Lung (tissue), 12 donors: Measurements from ENCODE around the gene NFATC1. TPM values are rescaled to one million over a fixed set of nuclear protein-coding genes. Genes with fewer than 3 reads are reported as not detected.

Experiments
- ATAC-seq: fragments of 200-7000 bp; cut with Tn5 transposase; one replicate; pipeline ENCODE4 v1.9.1; 2020; ENCODE audit warnings: moderate number of reproducible peaks; ENCODE audit not compliant: insufficient read depth, low FRiP score
- DNase-seq, 3 donors: peaks; one replicate each; pipeline ENCODE4 v3.0.0-alpha.2; 2013 to 2017
- H3K27ac ChIP-seq, 2 donors: one replicate each; pipeline ENCODE4 v1.5.1; 2013; ENCODE audit warnings: mild to moderate bottlenecking in 2 of 2, moderate library complexity in 2 of 2, control low read depth in 1 of 2, inconsistent platforms in 1 of 2, low read depth in 1 of 2, low read length in 1 of 2
- H3K27me3 ChIP-seq, 3 donors: one replicate each; pipeline ENCODE4 v1.5.1; 2013; ENCODE audit warnings: low read length in 2 of 3; ENCODE audit not compliant: control insufficient read depth in 3 of 3, insufficient read depth in 3 of 3
- H3K36me3 ChIP-seq, 4 donors: one replicate each; pipeline ENCODE4 v1.5.1; 2013; ENCODE audit warnings: low read length in 4 of 4, mild to moderate bottlenecking in 1 of 4, moderate library complexity in 1 of 4; ENCODE audit not compliant: control insufficient read depth in 4 of 4, insufficient read depth in 4 of 4
- H3K4me1 ChIP-seq, 5 donors: one replicate each; pipeline ENCODE4 v1.5.1; 2013; ENCODE audit warnings: low read length in 5 of 5, mild to moderate bottlenecking in 2 of 5, moderate library complexity in 1 of 5; ENCODE audit not compliant: control insufficient read depth in 5 of 5, insufficient read depth in 5 of 5
- H3K4me3 ChIP-seq: one replicate; pipeline ENCODE4 v1.5.1; 2013; ENCODE audit warnings: mild to moderate bottlenecking, control low read depth, moderate library complexity
- H3K9ac ChIP-seq, 2 donors: one replicate each; pipeline ENCODE4 v1.5.1; 2013; ENCODE audit warnings: low read length in 2 of 2, control low read depth in 1 of 2; ENCODE audit not compliant: insufficient read depth in 1 of 2
- H3K9me3 ChIP-seq, 4 donors: one replicate each; pipeline ENCODE4 v1.5.1; 2013; ENCODE audit warnings: low read length in 3 of 4, mild to moderate bottlenecking in 1 of 4, moderate library complexity in 1 of 4; ENCODE audit not compliant: control insufficient read depth in 4 of 4, insufficient read depth in 3 of 4
- WGBS, 2 donors: extraction: QIAGEN DNeasy Blood & Tissue Kit; methylation state at CpG; one replicate each; pipeline ENCODE4 v1.1.7; 2013; 5-methylcytosine and 5-hydroxymethylcytosine counted together
- polyA plus RNA-seq, 2 donors: library from polyadenylated mRNA; stranded (reverse); fragments of 200-250 nt; gene quantifications; one replicate each; pipeline ENCODE4 v1.2.1, GENCODE V29; 2013
- total RNA-seq, 2 donors: library from RNA; depleted of rRNA in 1 of 2; stranded (reverse); fragments of >200 nt in 1 of 2; gene quantifications; one replicate each; pipeline ENCODE4 v1.2.1, GENCODE V29; 2014 to 2021
- TF ChIP-seq, protein P1 (sequence below): IDR thresholded peaks from 2 replicates; pipeline ENCODE4 v1.5.1; 2012; ENCODE audit warnings: mild to moderate bottlenecking; ENCODE audit errors: control extremely low read depth, extremely low read depth
- donor health status: control.
- donor health status: control.
- donor health status: Bipolar disorder and iron deficiency.
- donor health status: healthy.
- donor health status: DM: yes; HTN: yes; CAD: no.

NFATC1 gene
- total and polyA plus RNA-seq, 4 donors: 8.6 to 25.5 (median 12.9) TPM

DNA sequence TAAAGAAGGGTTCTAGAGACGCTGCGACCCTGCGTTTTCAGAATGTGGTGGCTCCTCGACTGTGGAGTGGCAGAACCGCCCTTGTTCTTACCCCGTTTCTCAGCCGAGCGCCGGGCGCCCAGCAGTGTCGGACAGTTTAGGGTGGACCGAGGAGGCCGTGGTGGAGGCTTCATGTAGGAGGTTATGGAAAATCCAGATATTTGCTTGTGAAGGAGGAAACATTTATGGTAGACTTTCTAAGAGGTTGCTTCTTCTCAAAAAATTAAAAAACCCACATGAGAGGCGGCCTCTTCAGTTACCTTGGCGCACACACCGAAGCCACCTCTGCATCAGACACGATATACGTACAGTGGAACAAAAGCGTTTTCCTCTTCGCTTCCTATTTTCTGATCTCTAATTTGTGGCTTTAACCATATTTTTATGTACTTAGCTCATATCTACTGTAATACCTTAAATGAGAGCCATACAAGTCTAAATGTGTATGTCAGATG is 120.8 kb downstream of the NFATC1 start:
- H3K27me3 ChIP-seq: no peaks in the 10 kb centered on the region
- H3K4me3 ChIP-seq: no peak overlapping the region
- H3K27ac ChIP-seq: no peak overlapping the region
- H3K9ac ChIP-seq: no peak overlapping the region
- peaks cover 0 to 2% (median 0%) of the 10 kb centered on the region in 4 donors for H3K36me3 ChIP-seq
- peaks cover 0 to 13% (median 3%) of the 10 kb centered on the region in 5 donors for H3K4me1 ChIP-seq
- no peak for DNase-seq
- H3K9me3 ChIP-seq: no peaks in the 10 kb centered on the region
- ATAC-seq: no peak
- TF ChIP-seq, protein P1, sequence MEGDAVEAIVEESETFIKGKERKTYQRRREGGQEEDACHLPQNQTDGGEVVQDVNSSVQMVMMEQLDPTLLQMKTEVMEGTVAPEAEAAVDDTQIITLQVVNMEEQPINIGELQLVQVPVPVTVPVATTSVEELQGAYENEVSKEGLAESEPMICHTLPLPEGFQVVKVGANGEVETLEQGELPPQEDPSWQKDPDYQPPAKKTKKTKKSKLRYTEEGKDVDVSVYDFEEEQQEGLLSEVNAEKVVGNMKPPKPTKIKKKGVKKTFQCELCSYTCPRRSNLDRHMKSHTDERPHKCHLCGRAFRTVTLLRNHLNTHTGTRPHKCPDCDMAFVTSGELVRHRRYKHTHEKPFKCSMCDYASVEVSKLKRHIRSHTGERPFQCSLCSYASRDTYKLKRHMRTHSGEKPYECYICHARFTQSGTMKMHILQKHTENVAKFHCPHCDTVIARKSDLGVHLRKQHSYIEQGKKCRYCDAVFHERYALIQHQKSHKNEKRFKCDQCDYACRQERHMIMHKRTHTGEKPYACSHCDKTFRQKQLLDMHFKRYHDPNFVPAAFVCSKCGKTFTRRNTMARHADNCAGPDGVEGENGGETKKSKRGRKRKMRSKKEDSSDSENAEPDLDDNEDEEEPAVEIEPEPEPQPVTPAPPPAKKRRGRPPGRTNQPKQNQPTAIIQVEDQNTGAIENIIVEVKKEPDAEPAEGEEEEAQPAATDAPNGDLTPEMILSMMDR: no peak
- 92 to 97% methylated on average over 20 of the region's 20 CpGs for WGBS, 2 donors

- WGBS, 2 donors: 29 to 48% methylated on average over 13 of the region's 13 CpGs
- no peaks in the 10 kb centered on the region for H3K9me3 ChIP-seq
- no peak overlapping the region for H3K4me3 ChIP-seq
- ATAC-seq (no peak), DNase-seq (no peak)
- peaks cover 0 to 13% (median 3%) of the 10 kb centered on the region in 5 donors for H3K4me1 ChIP-seq
- TF ChIP-seq, protein P1: no peak
- H3K36me3 ChIP-seq: no peaks in the 10 kb centered on the region
- no peak overlapping the region for H3K9ac ChIP-seq
- no peaks in the 10 kb centered on the region for H3K27me3 ChIP-seq
- H3K27ac ChIP-seq: peak overlapping the region in 1 of 2 donors; percentile 57
These were observed 121.6 kb downstream of the NFATC1 start for GRCh38 chr18:79517341-79517740.

DNA sequence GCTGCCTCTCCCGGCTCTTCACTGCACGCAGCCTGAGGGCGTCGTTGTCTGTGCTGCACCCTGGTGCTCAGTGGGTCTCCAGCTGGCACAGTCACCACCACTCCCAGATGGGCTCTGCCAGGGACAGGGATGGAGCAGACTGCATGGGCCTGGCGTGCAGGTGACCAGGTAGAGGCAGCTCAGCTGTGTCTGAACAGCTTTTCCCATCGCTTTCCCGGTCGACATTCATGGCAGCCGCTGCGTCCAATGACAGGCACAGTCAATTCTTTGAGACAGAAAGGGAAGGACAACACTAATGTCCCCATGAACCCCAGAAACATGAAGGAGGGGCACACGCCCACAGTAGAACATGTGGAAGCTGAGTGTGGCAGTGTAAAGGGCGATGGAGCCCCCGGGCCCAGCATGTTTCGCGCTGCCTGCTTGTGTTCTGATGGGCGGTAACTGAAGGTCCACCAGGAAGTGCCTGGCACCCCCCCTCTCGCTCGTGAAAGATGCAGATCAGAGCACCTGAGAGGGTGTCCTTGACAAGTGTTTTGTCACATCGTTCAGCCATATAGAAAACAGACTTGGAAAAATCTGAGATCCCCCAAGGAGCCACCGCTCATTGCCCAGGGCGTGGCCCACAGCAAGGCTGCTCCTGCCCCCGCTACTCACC is 122.4 kb downstream of the NFATC1 start:
- peaks cover 0 to 13% (median 3%) of the 10 kb centered on the region in 5 donors for H3K4me1 ChIP-seq
- H3K27me3 ChIP-seq: no peaks in the 10 kb centered on the region
- H3K9me3 ChIP-seq: no peaks in the 10 kb centered on the region
- no peak overlapping the region for H3K9ac ChIP-seq
- no peaks in the 10 kb centered on the region for H3K36me3 ChIP-seq
- no peak for DNase-seq
- peak overlapping the region in 1 of 2 donors; percentile 18 for H3K27ac ChIP-seq
- no peak overlapping the region for H3K4me3 ChIP-seq
- 92 to 93% methylated on average over 22 of the region's 22 CpGs for WGBS, 2 donors
- ATAC-seq: no peak
- TF ChIP-seq, protein P1: no peak

DNA sequence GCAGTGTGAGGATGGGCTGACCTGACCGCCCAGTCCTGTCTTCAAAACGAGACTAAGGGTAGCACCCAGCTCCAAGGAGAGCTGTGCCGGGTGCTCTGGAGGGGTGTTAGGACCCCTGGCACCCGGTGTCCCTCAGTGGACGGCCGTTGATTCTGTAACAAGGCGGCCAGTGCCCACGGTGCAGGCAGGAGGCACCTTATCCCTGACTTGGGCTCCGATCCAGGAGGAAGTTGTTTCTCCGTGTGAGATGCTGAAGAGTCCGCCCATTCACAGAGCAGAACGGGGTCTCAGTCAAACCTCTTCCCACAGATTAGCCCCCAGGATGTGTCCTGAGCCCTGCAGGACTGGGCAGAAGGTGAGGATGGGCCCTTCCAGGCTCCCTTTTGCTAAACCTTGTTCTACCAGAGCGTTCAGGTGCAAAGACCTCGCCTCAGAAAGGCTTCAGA is 123.0 kb downstream of the NFATC1 start:
- Histone ChIP-seq H3K9me3 (no peaks in the 10 kb centered on the region), H3K4me3 (no peak overlapping the region), H3K27me3 (no peaks in the 10 kb centered on the region), H3K9ac (no peak overlapping the region), H3K36me3 (no peaks in the 10 kb centered on the region), H3K27ac (no peak overlapping the region), H3K4me1 (peaks cover 0 to 13% (median 3%) of the 10 kb centered on the region in 5 donors)
- DNase-seq (no peak), ATAC-seq (no peak)
- WGBS, 2 donors: 82 to 85% methylated on average over 14 of the region's 14 CpGs
- TF ChIP-seq, protein P1: no peak
